Cardiac fibroblast (primary cell): ENCODE measurements around the gene NFYB.

Source experiments
- DNase-seq, 2 donors: peaks; one replicate each; pipeline versions ENCODE4 v3.0.0 to v3.0.0-alpha.2; 2010; ENCODE audit warnings: low read depth in 2 of 2
- H3K4me3 ChIP-seq, 2 donors: replicated peaks in 1 of 2; 1 replicate in 1 of 2; 2 replicates in 1 of 2; pipeline ENCODE4 v1.5.1; 2011; ENCODE audit warnings: low read depth in 2 of 2, low read length in 2 of 2, mild to moderate bottlenecking in 2 of 2, moderate library complexity in 1 of 2
- TF ChIP-seq, protein P1 (sequence below): IDR thresholded peaks from one replicate; pipeline ENCODE4 v1.5.1; 2011; ENCODE audit warnings: low read depth, mild to moderate bottlenecking, low read length, inconsistent platforms

Gene NFYB

GRCh38 chr12:104155711-104156555 lies 17.9 kb upstream of the NFYB start:
- no peak overlapping the region for H3K4me3 ChIP-seq
- peak in 1 of 2 donors; percentile 35 for DNase-seq
- TF ChIP-seq, protein P1, sequence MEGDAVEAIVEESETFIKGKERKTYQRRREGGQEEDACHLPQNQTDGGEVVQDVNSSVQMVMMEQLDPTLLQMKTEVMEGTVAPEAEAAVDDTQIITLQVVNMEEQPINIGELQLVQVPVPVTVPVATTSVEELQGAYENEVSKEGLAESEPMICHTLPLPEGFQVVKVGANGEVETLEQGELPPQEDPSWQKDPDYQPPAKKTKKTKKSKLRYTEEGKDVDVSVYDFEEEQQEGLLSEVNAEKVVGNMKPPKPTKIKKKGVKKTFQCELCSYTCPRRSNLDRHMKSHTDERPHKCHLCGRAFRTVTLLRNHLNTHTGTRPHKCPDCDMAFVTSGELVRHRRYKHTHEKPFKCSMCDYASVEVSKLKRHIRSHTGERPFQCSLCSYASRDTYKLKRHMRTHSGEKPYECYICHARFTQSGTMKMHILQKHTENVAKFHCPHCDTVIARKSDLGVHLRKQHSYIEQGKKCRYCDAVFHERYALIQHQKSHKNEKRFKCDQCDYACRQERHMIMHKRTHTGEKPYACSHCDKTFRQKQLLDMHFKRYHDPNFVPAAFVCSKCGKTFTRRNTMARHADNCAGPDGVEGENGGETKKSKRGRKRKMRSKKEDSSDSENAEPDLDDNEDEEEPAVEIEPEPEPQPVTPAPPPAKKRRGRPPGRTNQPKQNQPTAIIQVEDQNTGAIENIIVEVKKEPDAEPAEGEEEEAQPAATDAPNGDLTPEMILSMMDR: no peak

- no peak overlapping the region for H3K4me3 ChIP-seq
- TF ChIP-seq, protein P1: no peak
- DNase-seq: no peak
Measured at GRCh38 chr12:104154806-104155205, 16.8 kb upstream of the NFYB start.

GRCh38 chr12:104154286-104154685 lies 16.3 kb upstream of the NFYB start:
- DNase-seq: no peak
- TF ChIP-seq, protein P1: no peak
- no peak overlapping the region for H3K4me3 ChIP-seq

DNA sequence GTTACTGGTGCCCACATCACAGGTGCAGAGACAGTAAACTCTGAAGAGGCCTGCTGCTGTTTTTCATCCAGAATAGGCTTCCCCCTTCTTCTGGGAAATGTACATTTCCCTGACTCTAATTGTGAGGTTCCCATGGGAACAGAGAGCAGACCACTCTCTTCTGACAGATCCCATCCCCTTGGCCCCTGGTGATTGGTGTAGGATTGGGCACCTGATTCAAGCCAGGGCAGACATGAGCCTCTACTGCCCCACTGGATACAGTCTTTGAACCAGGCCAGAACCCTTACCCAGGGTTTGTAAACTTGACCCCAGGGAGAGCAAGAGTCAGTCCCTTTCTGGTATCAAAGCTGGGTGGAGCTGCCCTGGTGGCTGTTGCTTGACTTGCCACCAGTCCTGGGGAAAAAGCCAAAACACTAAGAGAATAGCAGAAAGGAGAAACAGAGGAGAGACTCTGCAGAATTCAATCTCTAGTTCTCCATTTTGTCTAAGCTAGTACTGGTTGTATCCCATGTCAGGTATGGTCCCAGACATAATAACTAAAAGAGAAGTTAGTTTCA lies 14.8 kb upstream of the NFYB start:
- DNase-seq: no peak
- H3K4me3 ChIP-seq: no peak overlapping the region
- TF ChIP-seq, protein P1: no peak

- no peak for DNase-seq
- TF ChIP-seq, protein P1: no peak
- no peak overlapping the region for H3K4me3 ChIP-seq
Measured at GRCh38 chr12:104150416-104150815, 12.4 kb upstream of the NFYB start.

GRCh38 chr12:104147346-104147745 lies 9.3 kb upstream of the NFYB start:
- H3K4me3 ChIP-seq: no peak overlapping the region

More at GRCh38 chr12:104147346-104147745, 9.3 kb upstream of the NFYB start:
- TF ChIP-seq, protein P1: no peak
- DNase-seq: no peak
